Activated CD8-positive, alpha-beta T cell treated with anti-CD3 and anti-CD28 coated beads, Interleukin-2, amount 10 ng/mL, durations not matched to agents 7 days and 5 days (primary cell): ENCODE results near the gene COA1. TPM values are rescaled to one million over a fixed set of nuclear protein-coding genes. Genes with fewer than 3 reads are reported as not detected.
A peak's percentile ranks its signal among the peaks of the same experiment; 100 is the strongest.

Experiments
- ATAC-seq: fragments of 150-1000 bp; cut with Tn5 transposase; one replicate; pipeline ENCODE4 v1.10.0; 2021; ENCODE audit warnings: moderate library complexity
- CTCF ChIA-PET: fragments of 350-600 bp; sonication (Branson Sonifier 250); formaldehyde crosslinking; loops from one replicate; lab custom pipeline; 2021; ENCODE audit warnings: antibody characterized with exemption; lab: Charles Lee
- POLR2A ChIA-PET: fragments of 350-600 bp; sonication (Branson Sonifier 250); formaldehyde crosslinking; loops from one replicate; lab custom pipeline; 2021; ENCODE audit warnings: antibody characterized with exemption; lab: Charles Lee
- DNase-seq: peaks from one replicate; pipeline ENCODE4 v3.0.0-alpha.2; 2020
- H3K27ac Mint-ChIP-seq: one replicate; pipeline ENCODE4 v1.8.0; 2021; ENCODE audit warnings: mild to moderate bottlenecking, mixed read lengths
- H3K27me3 Mint-ChIP-seq: one replicate; pipeline ENCODE4 v1.8.0; 2021; ENCODE audit warnings: low read depth, mixed read lengths
- H3K36me3 Mint-ChIP-seq: one replicate; pipeline ENCODE4 v1.8.0; 2021; ENCODE audit warnings: low read depth, mixed read lengths
- H3K4me1 Mint-ChIP-seq: one replicate; pipeline ENCODE4 v1.8.0; 2021; ENCODE audit warnings: low read depth, mixed read lengths
- H3K4me3 Mint-ChIP-seq: one replicate; pipeline ENCODE4 v1.8.0; 2021; ENCODE audit warnings: mild to moderate bottlenecking, mixed read lengths
- H3K9me3 Mint-ChIP-seq: one replicate; pipeline ENCODE4 v1.8.0; 2022; ENCODE audit warnings: mixed read lengths; ENCODE audit not compliant: insufficient read depth
- total RNA-seq, 2 experiments: library from RNA; stranded (reverse); gene quantifications; one replicate each; pipeline ENCODE4 v1.2.3, GENCODE V29; 2021

Gene COA1
- total RNA-seq, 2 experiments from 2014 or later = 52.0 to 52.7 TPM

- no peaks in the 10 kb centered on the region for H3K27me3 Mint-ChIP-seq
- ATAC-seq (peak; percentile 18), DNase-seq (no peak)
- POLR2A ChIA-PET = interaction anchor here (0.8 to 1.8 kb wide), 3 partner anchors 9 to 57 kb away, joined by 3 to 15 read pairs (median 5); partner anchors contain the start of gene STK17A
- H3K36me3 Mint-ChIP-seq = peaks cover 42% of the 10 kb centered on the region
- H3K4me1 Mint-ChIP-seq = peaks cover 75% of the 10 kb centered on the region
- H3K27ac Mint-ChIP-seq = peak overlapping the region; percentile 21
- H3K9me3 Mint-ChIP-seq = no peaks in the 10 kb centered on the region
- CTCF ChIA-PET = interaction anchor here (1.2 to 3.5 kb wide), 4 partner anchors 9 to 248 kb away, joined by 3 to 31 read pairs (median 14); partner anchors contain the start of gene STK17A
- H3K4me3 Mint-ChIP-seq = peak overlapping the region; percentile 28
These were observed 137.7 kb downstream of the COA1 start for GRCh38 chr7:43591558-43592180.

DNA sequence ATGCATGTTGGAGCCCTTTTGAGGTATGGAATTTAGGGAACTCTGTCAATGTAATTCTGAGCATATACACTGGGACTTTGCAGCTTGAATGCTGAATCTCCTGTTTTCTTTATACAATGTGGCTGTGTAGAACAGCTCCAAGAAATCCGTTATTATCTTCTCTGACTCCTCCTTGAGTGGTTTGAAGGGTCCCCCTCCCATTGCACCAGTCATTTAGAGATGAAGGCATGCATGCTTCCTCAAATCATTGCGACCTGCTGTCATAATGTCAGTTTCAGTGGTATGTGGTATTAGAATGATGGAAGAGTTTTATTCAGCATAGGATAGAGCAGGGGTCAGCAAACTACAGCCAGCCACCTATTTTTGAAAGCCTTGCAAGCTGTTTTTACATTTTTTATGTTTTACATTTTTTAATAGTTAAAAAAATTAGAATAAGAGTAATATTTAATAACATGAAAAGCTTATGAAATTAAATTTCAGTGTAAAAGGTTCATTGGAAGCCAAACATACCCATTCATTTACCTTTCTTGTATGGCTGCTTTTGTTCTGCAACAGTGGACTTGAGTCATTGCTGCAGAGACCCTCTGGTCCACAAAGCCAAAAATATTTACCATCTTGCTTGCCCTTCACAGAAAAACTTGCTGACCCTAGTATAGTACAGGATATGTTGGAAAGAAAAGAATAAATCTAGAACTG is 138.3 kb downstream of the COA1 start:
- ATAC-seq (peak; percentile 29), DNase-seq (peak; percentile 56)
- ChIA-PET POLR2A (interaction anchor here (0.8 to 1.8 kb wide), 3 partner anchors 8 to 58 kb away, joined by 3 to 15 read pairs (median 5); partner anchors contain the start of gene STK17A), CTCF (interaction anchor here (0.5 to 3.5 kb wide), 7 partner anchors 8 to 248 kb away, joined by 3 to 31 read pairs (median 3); partner anchors contain the start of gene STK17A)
- Mint-ChIP-seq H3K9me3 (no peaks in the 10 kb centered on the region), H3K4me1 (peaks cover 79% of the 10 kb centered on the region), H3K36me3 (peaks cover 46% of the 10 kb centered on the region), H3K4me3 (peak overlapping the region; percentile 28), H3K27me3 (no peaks in the 10 kb centered on the region), H3K27ac (peak overlapping the region; percentile 27)

DNA sequence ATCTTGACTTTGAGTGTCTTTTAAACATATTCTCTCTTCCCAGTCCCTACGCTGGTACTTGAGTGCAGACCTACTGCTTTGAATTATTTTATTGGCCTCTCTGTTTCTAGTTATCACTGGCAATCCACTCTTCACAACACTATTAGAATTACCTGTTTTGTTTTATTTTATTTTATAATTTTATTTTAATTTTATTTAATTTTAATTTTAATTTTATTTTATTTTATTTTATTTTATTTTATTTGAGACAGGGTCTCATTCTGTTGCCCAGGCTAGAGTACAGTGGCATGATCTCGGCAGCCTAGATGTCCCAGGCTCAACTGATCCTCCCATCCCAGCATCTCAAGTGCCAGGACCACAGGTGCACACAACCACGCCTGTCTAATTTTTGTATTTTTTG is 139.6 kb downstream of the COA1 start:
- POLR2A ChIA-PET = interaction anchor here (1.8 to 8.1 kb wide), 2 partner anchors 59 to 60 kb away, joined by 15 to 142 read pairs; no protein-coding TSS in a partner anchor
- no peaks in the 10 kb centered on the region for H3K9me3 Mint-ChIP-seq

More for the DNA sequence above, 139.6 kb downstream of the COA1 start:
- CTCF ChIA-PET = interaction anchor here (1.3 to 3.5 kb wide), 4 partner anchors 7 to 111 kb away, joined by 3 to 31 read pairs (median 14); partner anchors contain the start of gene STK17A
- Mint-ChIP-seq H3K4me1 (peaks cover 72% of the 10 kb centered on the region), H3K36me3 (peaks cover 48% of the 10 kb centered on the region), H3K27me3 (no peaks in the 10 kb centered on the region), H3K27ac (peak overlapping the region; percentile 60), H3K4me3 (peak overlapping the region; percentile 40)
- DNase-seq (no peak), ATAC-seq (no peak)

Other genes with a start within 250 kb of the COA1 start
- 10 to 100 TPM; 67.9 to 69.0 TPM for gene STK17A, start 146.4 kb downstream of the COA1 start, total RNA-seq
- 10 to 100 TPM; 25.7 to 29.2 TPM for gene BLVRA, start 29.2 kb upstream of the COA1 start, total RNA-seq
- 10 to 100 TPM; 88.5 to 91.3 TPM for gene MRPS24, start 140.0 kb upstream of the COA1 start, total RNA-seq
- gene URGCP, start 177.1 kb upstream of the COA1 start, total RNA-seq = 10 to 100 TPM; 24.1 to 24.7 TPM
- 1 to 10 TPM; 6.3 to 6.8 TPM for gene UBE2D4, start 196.9 kb upstream of the COA1 start, total RNA-seq